Endothelial cell of hepatic sinusoid (primary cell): ENCODE results near the gene DHX29.

Source experiments
- in situ Hi-C: cut with HindIII; loops from 2 replicates; pipeline ENCODE4 v1.10.0; 2017; ENCODE audit warnings: low sequenced_read_pairs

DHX29 gene

GRCh38 chr5:55232271-55232984, 75.1 kb downstream of the DHX29 start:
- in situ Hi-C loops: loop anchor here (5.0 kb wide), 1 partner anchor 55 kb away; no protein-coding TSS in a partner anchor

GRCh38 chr5:55231919-55232270, 75.6 kb downstream of the DHX29 start:
- in situ Hi-C loops: loop anchor here (5.0 kb wide), 1 partner anchor 55 kb away; no protein-coding TSS in a partner anchor

- in situ Hi-C loops: loop anchor here (5.0 kb wide), 1 partner anchor 54 kb away; no protein-coding TSS in a partner anchor
Measured at GRCh38 chr5:55231029-55231918, 76.2 kb downstream of the DHX29 start.

- in situ Hi-C loops: loop anchor here (5.0 kb wide), 1 partner anchor 53 kb away; no protein-coding TSS in a partner anchor
Measured at GRCh38 chr5:55230086-55230629, 77.3 kb downstream of the DHX29 start.

- in situ Hi-C loops: no loop called here
Measured at GRCh38 chr5:55227664-55228430, 79.6 kb downstream of the DHX29 start.

- in situ Hi-C loops: no loop called here
Measured at GRCh38 chr5:55226934-55227663, 80.4 kb downstream of the DHX29 start, which contains the start of gene MCIDAS. MCIDAS (minus strand) TSS chr5:55227315; CDS start chr5:55227138, 177 bp downstream.

- in situ Hi-C loops: no loop called here
Measured at GRCh38 chr5:55226027-55226933, 81.2 kb downstream of the DHX29 start.

GRCh38 chr5:55225346-55225745, 82.1 kb downstream of the DHX29 start:
- in situ Hi-C loops: no loop called here

- in situ Hi-C loops: no loop called here
Measured at GRCh38 chr5:55223812-55224240, 83.7 kb downstream of the DHX29 start.

- in situ Hi-C loops: no loop called here
Measured at GRCh38 chr5:55222985-55223811, 84.3 kb downstream of the DHX29 start.

GRCh38 chr5:55222092-55222984, 85.2 kb downstream of the DHX29 start:
- in situ Hi-C loops: no loop called here

GRCh38 chr5:55220433-55221185, 86.9 kb downstream of the DHX29 start:
- in situ Hi-C loops: no loop called here

GRCh38 chr5:55219770-55220169, 87.7 kb downstream of the DHX29 start:
- in situ Hi-C loops: no loop called here

- in situ Hi-C loops: no loop called here
Measured at GRCh38 chr5:55218967-55219366, 88.5 kb downstream of the DHX29 start.

GRCh38 chr5:55211184-55211874, 96.2 kb downstream of the DHX29 start:
- in situ Hi-C loops: no loop called here
